ENCODE results near the gene DOC2A. TPM values are rescaled to one million over a fixed set of nuclear protein-coding genes. Genes with fewer than 3 reads are reported as not detected.

Gene DOC2A
- total and polyA plus RNA-seq, 9 of the 15 experiments (the other 6 are each of a cell fraction or from before 2014, with no cell fraction given) = 0.03 to 0.38 (median 0.28) TPM; not detected in 1

- peak; percentile 48; the same call in 1 of the 2 replicates for TF ChIP-seq USF1 (CRISPR knock-in tag; IDR thresholded peaks at IDR 0.05)
- TF ChIP-seq SIN3A (IDR thresholded peaks at IDR 0.05; ENCODE audit: borderline replicate concordance in 2 of 2, control insufficient read depth in 1 of 2, low read depth in 2 of 2, low read length in 2 of 2) = 0 out of 4 replicates have a peak, but pooled peaks of 1 of the 2 experiments have one; percentile 30
- peak; percentile 20; the same call in 1 of the 2 replicates for TF ChIP-seq SP1 (CRISPR knock-in tag; IDR thresholded peaks at IDR 0.05)
- no peak; the same call in 1 of the 2 replicates for TF ChIP-seq NR2C2 (CRISPR knock-in tag; IDR thresholded peaks at IDR 0.05)
- TF ChIP-seq NR2C2 (tag; IDR thresholded peaks at IDR 0.05) = 0 out of 2 replicates have a peak, but pooled peaks have one; percentile 30
- peak; percentile 16; the same call in 1 of the 2 replicates for TF ChIP-seq FOXK1 (CRISPR knock-in tag; IDR thresholded peaks at IDR 0.05; ENCODE audit: borderline replicate concordance)
- TF ChIP-seq THRA (IDR thresholded peaks at IDR 0.05) = no peak
These were observed 36.3 kb downstream of the DOC2A start (continued) for GRCh38 chr16:29974291-29975133.
